HUES64 (cell line): ENCODE results near the gene PLEKHG4.

Experiments
- H3K27ac ChIP-seq: 2 replicates; pipeline ENCODE4 v1.7.0; 2013; ENCODE audit warnings: low read depth, low read length, inconsistent platforms
- H3K27me3 ChIP-seq: 2 replicates; pipeline ENCODE4 v1.6.1; 2013; ENCODE audit warnings: mild to moderate bottlenecking, low read length; ENCODE audit not compliant: insufficient read depth
- H3K36me3 ChIP-seq: 2 replicates; pipeline ENCODE4 v1.6.1; 2013; ENCODE audit warnings: mild to moderate bottlenecking, low read length; ENCODE audit not compliant: insufficient read depth
- H3K4me1 ChIP-seq: 2 replicates; pipeline ENCODE4 v1.6.1; 2013; ENCODE audit warnings: mild to moderate bottlenecking, low read length, moderate library complexity; ENCODE audit not compliant: insufficient read depth
- H3K4me3 ChIP-seq: 2 replicates; pipeline ENCODE4 v1.5.1; 2013; ENCODE audit warnings: mild to moderate bottlenecking, low read length, moderate library complexity
- H3K9ac ChIP-seq: 2 replicates; pipeline ENCODE4 v1.6.1; 2013; ENCODE audit warnings: mild to moderate bottlenecking, low read depth, low read length
- H3K9me3 ChIP-seq: 2 replicates; pipeline ENCODE4 v1.6.1; 2013; ENCODE audit warnings: low read depth, low read length; ENCODE audit not compliant: insufficient read depth
- WGBS: fragments of 150-250, 120-280 bp; methylation state at CpG from one replicate; pipeline ENCODE4 v1.1.7; 2013; ENCODE audit warnings: missing lambda C conversion rate; 5-methylcytosine and 5-hydroxymethylcytosine counted together

Gene PLEKHG4

DNA sequence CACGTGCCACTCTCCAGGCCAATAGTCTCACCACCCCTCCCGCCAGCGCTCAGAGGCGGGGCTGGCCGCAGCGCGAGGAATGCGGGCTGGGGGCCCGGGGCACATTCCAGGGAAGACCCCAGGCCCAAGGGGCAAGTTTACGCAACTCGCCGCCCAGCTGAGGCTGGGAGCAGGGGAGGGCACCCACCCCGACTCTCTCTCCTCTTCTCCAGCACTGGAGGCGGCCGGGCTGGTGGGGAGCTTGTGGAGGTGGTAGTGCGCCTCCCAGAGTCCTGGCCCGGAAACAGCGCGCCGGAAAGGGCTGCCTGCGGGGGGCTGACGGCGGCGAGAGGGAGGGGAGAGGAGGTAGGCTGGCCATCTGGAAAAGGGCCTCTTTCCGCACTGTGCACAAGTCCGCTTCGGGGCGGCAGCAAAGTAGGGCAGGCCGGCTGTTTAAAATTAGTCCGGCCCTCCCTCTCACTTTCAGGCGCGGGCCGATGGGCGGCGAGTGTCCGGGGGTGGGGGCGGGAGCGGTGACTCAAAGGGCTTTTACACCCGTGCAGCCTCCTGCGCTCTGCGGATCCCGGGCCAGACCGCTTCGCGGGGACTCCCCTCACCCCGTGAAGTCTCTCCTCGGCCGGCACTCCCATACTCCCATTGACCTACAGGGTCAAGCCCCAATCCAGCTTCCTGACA, 33.1 kb upstream of the PLEKHG4 start:
- Histone ChIP-seq H3K36me3 (no peaks in the 10 kb centered on the region), H3K27ac (peak overlapping the region; percentile 93), H3K4me3 (peak overlapping the region; percentile 93), H3K27me3 (peaks cover 35% of the 10 kb centered on the region), H3K9ac (peak overlapping the region; percentile 84), H3K4me1 (peaks cover 39% of the 10 kb centered on the region), H3K9me3 (no peaks in the 10 kb centered on the region)
- 1% methylated on average over 48 of the region's 48 CpGs for WGBS

DNA sequence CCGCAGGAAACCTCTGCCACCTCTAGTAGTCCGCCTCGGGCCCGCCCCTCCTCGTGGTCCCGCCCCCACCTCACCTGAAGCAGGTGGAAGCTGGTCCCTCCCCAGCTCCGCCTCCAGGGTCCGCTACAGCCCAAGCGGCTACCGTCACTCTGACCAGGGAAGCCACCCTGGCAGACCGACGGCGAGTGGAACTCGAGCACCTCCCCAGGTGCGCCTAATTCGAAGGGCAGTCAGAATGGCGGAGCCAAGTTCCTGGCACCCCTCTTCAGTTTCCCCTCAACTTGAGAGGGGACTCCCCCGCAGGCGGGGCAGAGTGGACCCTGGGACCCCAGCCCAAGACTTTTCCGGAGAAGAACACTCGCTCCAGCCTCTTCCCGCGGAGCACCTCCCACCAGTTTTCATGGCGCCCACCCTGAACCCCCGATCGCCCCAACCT, 32.6 kb upstream of the PLEKHG4 start:
- under 1% methylated on average over 26 of the region's 26 CpGs for WGBS
- no peaks in the 10 kb centered on the region for H3K36me3 ChIP-seq
- H3K9ac ChIP-seq, result peak overlapping the region; percentile 76
- H3K9me3 ChIP-seq, result no peaks in the 10 kb centered on the region
- H3K4me1 ChIP-seq, result peaks cover 34% of the 10 kb centered on the region
- H3K27ac ChIP-seq, result peak overlapping the region; percentile 93
- peak overlapping the region; percentile 93 for H3K4me3 ChIP-seq
- peaks cover 35% of the 10 kb centered on the region for H3K27me3 ChIP-seq

GRCh38 chr16:67247192-67248072, 31.9 kb upstream of the PLEKHG4 start, which contains the start of gene FHOD1:
Gene FHOD1 (minus strand): TSS chr16:67247481. CDS start chr16:67247410, 71 bp downstream.
- Histone ChIP-seq H3K9me3 (no peaks in the 10 kb centered on the region), H3K4me3 (peak within 1 kb of the TSS; percentile 93), H3K4me1 (peaks cover 33% of the 10 kb centered on the region), H3K9ac (peak within 1 kb of the TSS; percentile 84), H3K36me3 (no peaks in the 10 kb centered on the region), H3K27ac (peak within 1 kb of the TSS; percentile 93), H3K27me3 (peaks cover 35% of the 10 kb centered on the region)
- WGBS, result under 1% methylated on average over 60 of the region's 60 CpGs

GRCh38 chr16:67248073-67248400, 31.3 kb upstream of the PLEKHG4 start:
- H3K27me3 ChIP-seq, result peaks cover 35% of the 10 kb centered on the region
- WGBS, result 9% methylated on average over 7 of the region's 7 CpGs
- H3K4me1 ChIP-seq, result peaks cover 33% of the 10 kb centered on the region
- no peaks in the 10 kb centered on the region for H3K9me3 ChIP-seq
- H3K36me3 ChIP-seq, result no peaks in the 10 kb centered on the region
- no peak overlapping the region for H3K27ac ChIP-seq
- no peak overlapping the region for H3K9ac ChIP-seq
- H3K4me3 ChIP-seq, result peak overlapping the region; percentile 93

DNA sequence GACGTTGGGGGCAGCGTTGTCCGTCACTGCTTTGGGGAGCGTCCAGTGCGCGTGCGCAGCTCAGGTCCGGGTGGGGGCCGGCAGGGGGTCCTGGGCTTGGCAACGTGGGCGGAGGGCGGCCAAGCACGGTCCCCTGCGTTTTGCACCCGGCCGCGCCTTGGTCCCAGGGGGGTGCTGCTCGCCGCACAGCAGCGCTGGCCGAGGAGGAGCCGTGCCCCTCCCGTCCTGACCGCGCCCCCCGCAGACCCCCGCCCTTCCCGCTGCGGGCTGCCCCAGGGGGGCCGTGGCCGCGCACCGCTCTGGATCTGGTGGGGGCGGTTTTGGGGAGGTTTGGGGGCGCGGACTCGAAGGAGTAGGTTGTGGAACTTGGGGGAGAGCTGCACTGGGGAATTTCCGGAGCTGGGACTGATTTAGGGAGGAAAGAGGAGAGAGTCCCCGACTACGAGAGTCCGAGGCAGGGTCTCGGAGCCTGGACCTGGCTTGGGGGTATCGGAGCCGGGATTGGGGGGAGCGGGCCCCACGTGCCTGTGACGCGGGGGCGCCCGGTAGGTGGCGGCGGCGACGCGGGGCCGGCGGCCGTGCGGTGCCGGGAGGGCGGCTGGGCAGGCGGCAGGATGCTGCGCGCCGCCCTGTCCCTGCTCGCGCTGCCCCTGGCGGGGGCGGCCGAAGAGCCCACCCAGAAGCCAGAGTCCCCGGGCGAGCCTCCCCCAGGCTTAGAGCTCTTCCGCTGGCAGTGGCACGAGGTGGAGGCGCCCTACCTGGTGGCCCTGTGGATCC, 30.7 kb upstream of the PLEKHG4 start, which contains the start of gene SLC9A5:
TSS of gene SLC9A5 (plus strand) at position 579 of the 777 bp plus-strand sequence. CDS start at position 615, 36 bp downstream.
- peaks cover 35% of the 10 kb centered on the region for H3K27me3 ChIP-seq
- H3K27ac ChIP-seq, result no peak within 1 kb of the TSS
- H3K36me3 ChIP-seq, result no peaks in the 10 kb centered on the region
- under 1% methylated on average over 75 of the region's 75 CpGs for WGBS
- H3K4me3 ChIP-seq, result peak within 1 kb of the TSS; percentile 93
- H3K4me1 ChIP-seq, result peaks cover 33% of the 10 kb centered on the region
- H3K9ac ChIP-seq, result peak within 1 kb of the TSS; percentile 66
- no peaks in the 10 kb centered on the region for H3K9me3 ChIP-seq

DNA sequence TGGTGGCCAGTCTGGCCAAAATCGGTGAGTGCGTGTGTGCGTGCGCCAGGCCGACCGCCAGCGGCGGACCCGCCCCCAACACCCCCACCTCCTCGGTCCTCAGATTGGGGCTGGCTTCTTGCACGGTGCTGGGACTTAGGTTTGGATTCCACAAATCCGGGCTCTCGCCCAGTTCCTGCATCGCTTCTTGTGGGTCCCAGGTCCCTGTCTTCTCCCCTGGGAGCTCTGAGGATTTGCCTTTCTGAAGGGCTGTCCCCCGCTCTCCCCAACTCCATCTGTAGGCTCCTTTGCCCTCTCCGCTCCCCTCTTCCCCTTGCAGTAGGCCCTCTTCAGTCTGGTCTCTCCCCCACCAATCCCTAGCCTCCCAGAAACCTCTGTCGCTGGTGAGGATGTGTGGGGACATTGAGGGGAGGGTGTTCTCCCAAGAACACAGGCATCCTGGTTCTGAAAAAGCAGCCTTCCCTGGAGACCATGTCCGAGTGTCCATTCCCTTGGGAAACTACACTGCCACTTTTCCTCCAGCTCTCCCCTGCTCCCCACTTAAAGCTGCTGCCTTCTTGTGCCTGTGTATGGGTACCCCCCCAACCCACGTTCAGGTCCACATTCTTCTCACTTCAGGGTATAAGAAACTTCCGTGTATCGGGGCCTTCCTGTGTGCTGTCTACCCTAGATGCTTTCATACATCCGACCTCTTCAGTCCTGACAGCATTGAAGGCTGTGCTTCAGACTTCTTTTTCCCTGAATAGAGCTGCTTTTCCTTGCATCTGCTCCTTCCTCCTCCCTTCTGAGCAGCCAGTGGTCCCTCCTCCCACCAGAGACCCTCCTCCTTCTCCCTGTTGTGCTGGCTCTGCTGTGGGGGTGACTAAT, 29.9 kb upstream of the PLEKHG4 start:
- no peaks in the 10 kb centered on the region for H3K9me3 ChIP-seq
- peak overlapping the region; percentile 66 for H3K9ac ChIP-seq
- peaks cover 35% of the 10 kb centered on the region for H3K27me3 ChIP-seq
- peaks cover 28% of the 10 kb centered on the region for H3K4me1 ChIP-seq
- peak overlapping the region; percentile 93 for H3K4me3 ChIP-seq
- H3K36me3 ChIP-seq, result no peaks in the 10 kb centered on the region
- 14% methylated on average over 21 of the region's 22 CpGs for WGBS
- H3K27ac ChIP-seq, result no peak overlapping the region

- H3K9ac ChIP-seq, result no peak overlapping the region
- no peaks in the 10 kb centered on the region for H3K9me3 ChIP-seq
- WGBS, result 88% methylated on average over 3 of the region's 4 CpGs
- H3K4me3 ChIP-seq, result 0 out of 2 replicates have a peak overlapping the region, but pooled peaks have one; percentile 93
- H3K4me1 ChIP-seq, result peaks cover 23% of the 10 kb centered on the region
- peaks cover under 1% of the 10 kb centered on the region; the same call in 1 of the 2 replicates for H3K36me3 ChIP-seq
- peaks cover 35% of the 10 kb centered on the region for H3K27me3 ChIP-seq
- no peak overlapping the region for H3K27ac ChIP-seq
Measured at GRCh38 chr16:67250045-67250327, 29.3 kb upstream of the PLEKHG4 start.

GRCh38 chr16:67252609-67253497, 26.5 kb upstream of the PLEKHG4 start:
- H3K4me1 ChIP-seq, result peaks cover 11% of the 10 kb centered on the region
- WGBS, result 88% methylated on average over 4 of the region's 4 CpGs
- no peak overlapping the region for H3K4me3 ChIP-seq
- no peak overlapping the region for H3K27ac ChIP-seq
- no peaks in the 10 kb centered on the region for H3K9me3 ChIP-seq
- H3K27me3 ChIP-seq, result peaks cover 32% of the 10 kb centered on the region
- H3K36me3 ChIP-seq, result peaks cover 3% of the 10 kb centered on the region; the same call in 1 of the 2 replicates
- no peak overlapping the region for H3K9ac ChIP-seq

DNA sequence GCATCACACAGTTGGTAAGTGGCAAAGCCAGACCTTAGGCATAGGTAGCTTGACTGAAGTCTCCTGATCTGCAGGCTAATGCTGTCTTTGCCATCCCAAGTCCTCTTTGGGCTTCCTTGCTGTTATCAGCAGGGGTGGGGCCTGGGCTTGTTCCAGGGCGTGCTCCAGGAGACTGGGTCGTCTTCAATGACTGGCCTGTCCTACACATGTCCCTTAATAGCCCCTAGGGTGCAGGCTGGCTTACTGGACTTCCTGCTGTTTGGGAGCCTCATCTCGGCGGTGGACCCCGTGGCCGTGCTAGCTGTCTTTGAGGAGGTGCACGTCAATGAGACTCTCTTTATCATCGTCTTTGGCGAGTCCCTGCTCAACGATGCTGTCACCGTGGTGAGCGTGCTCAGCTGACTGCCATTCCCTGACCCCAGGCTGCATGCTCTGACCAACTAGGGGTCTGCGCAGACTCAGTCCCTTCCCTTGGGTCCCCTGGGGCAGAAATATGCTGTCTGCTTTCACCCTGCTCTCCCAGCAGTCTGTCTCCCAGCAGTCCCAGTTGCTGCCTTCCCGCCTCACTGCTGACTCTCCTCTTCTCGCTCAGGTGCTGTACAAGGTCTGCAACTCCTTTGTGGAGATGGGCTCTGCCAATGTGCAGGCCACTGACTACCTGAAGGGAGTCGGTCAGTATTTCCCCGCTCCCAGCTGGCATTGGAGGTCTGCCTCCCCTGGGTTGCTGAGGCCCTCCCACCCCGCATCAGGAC, 24.4 kb upstream of the PLEKHG4 start:
- Histone ChIP-seq H3K27me3 (peaks cover 11% of the 10 kb centered on the region), H3K36me3 (peaks cover 3% of the 10 kb centered on the region; the same call in 1 of the 2 replicates), H3K4me1 (no peaks in the 10 kb centered on the region), H3K4me3 (no peak overlapping the region), H3K27ac (no peak overlapping the region), H3K9me3 (no peaks in the 10 kb centered on the region), H3K9ac (no peak overlapping the region)
- 93% methylated on average over 18 of the region's 18 CpGs for WGBS
